ENCODE data around the gene CEACAM16. TPM values are rescaled to one million over a fixed set of nuclear protein-coding genes. Genes with fewer than 3 reads are reported as not detected.
"Not testable (repeated sequence)": the region's sequence is repeated elsewhere in the genome, so short reads cannot be mapped to it uniquely, and the experiment has no call there.

The CEACAM16 gene
- total and polyA plus RNA-seq, 10 of the 15 experiments (the other 5 are each of a cell fraction or from before 2014, with no cell fraction given) = not detected

DNA sequence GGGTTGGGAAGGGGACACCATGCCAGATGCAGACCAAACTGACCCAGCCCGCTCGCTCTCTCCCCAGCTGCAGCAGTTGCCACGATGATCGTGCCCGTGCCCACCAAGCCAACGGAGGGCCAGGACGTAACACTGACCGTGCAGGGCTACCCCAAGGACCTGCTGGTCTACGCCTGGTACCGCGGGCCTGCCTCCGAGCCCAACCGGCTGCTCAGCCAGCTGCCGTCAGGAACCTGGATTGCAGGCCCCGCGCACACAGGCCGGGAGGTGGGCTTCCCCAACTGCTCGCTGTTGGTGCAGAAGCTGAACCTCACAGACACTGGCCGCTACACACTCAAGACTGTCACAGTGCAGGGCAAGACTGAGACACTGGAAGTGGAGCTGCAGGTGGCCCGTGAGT, 8.8 kb downstream of the CEACAM16 start:
- TF ChIP-seq ASH2L (IDR thresholded peaks at IDR 0.05; ENCODE audit: borderline replicate concordance, low read depth) (no peak), ZNF217 (IDR thresholded peaks at IDR 0.05) (no peak), PML (IDR thresholded peaks at IDR 0.05; ENCODE audit: low read length) (no peak), SMAD5 (IDR thresholded peaks at IDR 0.05; ENCODE audit: low read depth) (no peak), HCFC1 (IDR thresholded peaks at IDR 0.05; ENCODE audit: low read length) (no peak), CBX5 (IDR thresholded peaks at IDR 0.05; ENCODE audit: low read depth) (no peak), WRNIP1 (IDR thresholded peaks at IDR 0.05; ENCODE audit: borderline replicate concordance, low read depth, low read length) (no peak), FOS (IDR thresholded peaks at IDR 0.05; ENCODE audit: borderline replicate concordance, extremely low read depth, insufficient read length) (no peak)
- Histone ChIP-seq H3K27me3 (replicated peaks in 1 of 2; ENCODE audit: control insufficient read depth in 2 of 2, insufficient read depth in 2 of 2, low read length in 1 of 2) (no peaks in the 10 kb centered on the region), H3K4me3 (no peak overlapping the region), H3K9ac (ENCODE audit: control insufficient read depth, insufficient read depth, low read length) (no peak overlapping the region), H3K36me3 (ENCODE audit: control insufficient read depth in 2 of 2, insufficient read depth in 2 of 2, low read length in 1 of 2) (no peaks in the 10 kb centered on the region), H4K20me1 (ENCODE audit: control insufficient read depth, insufficient read depth) (no peaks in the 10 kb centered on the region), H3K79me2 (ENCODE audit: control insufficient read depth, insufficient read depth, low read length) (no peaks in the 10 kb centered on the region), H2AFZ (ENCODE audit: control insufficient read depth, low read depth, low read length) (no peak overlapping the region), H3K9me3 (replicated peaks; ENCODE audit: control insufficient read depth, insufficient read depth, low read length) (no peaks in the 10 kb centered on the region), H3K4me2 (ENCODE audit: control insufficient read depth, insufficient read depth) (no peak overlapping the region), H3K27ac (ENCODE audit: control insufficient read depth, insufficient read depth) (no peak overlapping the region), H3K4me1 (ENCODE audit: control insufficient read depth, insufficient read depth, low read length) (no peaks in the 10 kb centered on the region; the same call in 1 of the 2 replicates)
- FAIRE-seq (no peak), ATAC-seq (no peak), DNase-seq (ENCODE audit: low read depth, low spot score) (no peak)
- ChIA-PET SMC1A (ENCODE audit: uncharacterized antibody, unreplicated experiment) (no interaction called here), CTCF (no interaction called here), POLR2A (no interaction called here), RAD21 (ENCODE audit: unreplicated experiment) (no interaction called here)
- in situ Hi-C loops (cut with MboI) = no loop called here
- BruUV-seq (replicated peaks) = no TSS peak
- 70% methylated on average over 20 of the region's 20 CpGs for WGBS (ENCODE audit: insufficient coverage, insufficient replicate concordance, low lambda C conversion rate, missing lambda C conversion rate)
- intact Hi-C loops (cut with micrococcal nuclease; ENCODE audit: unreplicated experiment) = no loop called here

GRCh38 chr19:44708940-44709339, 10.0 kb downstream of the CEACAM16 start:
- intact Hi-C loops (cut with micrococcal nuclease; ENCODE audit: unreplicated experiment) (no loop called here), in situ Hi-C loops (cut with MboI) (no loop called here)
- TF ChIP-seq NFYB (IDR thresholded peaks at IDR 0.05; ENCODE audit: insufficient read depth, low read depth, low read length) (no peak), MAX (IDR thresholded peaks at IDR 0.05; ENCODE audit: low read depth, low read length) (no peak)
- FAIRE-seq (no peak), ATAC-seq (no peak), DNase-seq (ENCODE audit: low read depth, low spot score) (no peak)
- no peak overlapping the region for H3K9ac ChIP-seq (ENCODE audit: control insufficient read depth, insufficient read depth, low read length)
- CTCF ChIA-PET = interaction anchor here (0.7 to 1.2 kb wide), 3 partner anchors 15 to 428 kb away, joined by 3 to 8 read pairs (median 3); no protein-coding TSS in a partner anchor
- H2AFZ ChIP-seq (ENCODE audit: control insufficient read depth, low read depth, low read length) = no peak overlapping the region
- SMC1A ChIA-PET (ENCODE audit: uncharacterized antibody, unreplicated experiment) = interaction anchor here (1.1 to 1.2 kb wide), 2 partner anchors 15 to 18 kb away, joined by 3 to 4 read pairs; no protein-coding TSS in a partner anchor
- BruUV-seq (replicated peaks) = no TSS peak
- no peaks in the 10 kb centered on the region for H4K20me1 ChIP-seq (ENCODE audit: control insufficient read depth, insufficient read depth)
- H3K36me3 ChIP-seq (ENCODE audit: control insufficient read depth in 2 of 2, insufficient read depth in 2 of 2, low read length in 1 of 2) = no peaks in the 10 kb centered on the region
- no peak overlapping the region for H3K4me2 ChIP-seq (ENCODE audit: control insufficient read depth, insufficient read depth)
- no peak overlapping the region for H3K4me3 ChIP-seq
- H3K27ac ChIP-seq (ENCODE audit: control insufficient read depth, insufficient read depth) = no peak overlapping the region
- no peaks in the 10 kb centered on the region; the same call in 1 of the 2 replicates for H3K4me1 ChIP-seq (ENCODE audit: control insufficient read depth, insufficient read depth, low read length)
- no peaks in the 10 kb centered on the region for H3K79me2 ChIP-seq (ENCODE audit: control insufficient read depth, insufficient read depth, low read length)
- no peaks in the 10 kb centered on the region for H3K27me3 ChIP-seq (replicated peaks in 1 of 2; ENCODE audit: control insufficient read depth in 2 of 2, insufficient read depth in 2 of 2, low read length in 1 of 2)
- POLR2A ChIA-PET = no interaction called here
- 23% methylated on average over 5 of the region's 5 CpGs for WGBS (ENCODE audit: insufficient coverage, insufficient replicate concordance, low lambda C conversion rate, missing lambda C conversion rate)
- no peaks in the 10 kb centered on the region for H3K9me3 ChIP-seq (replicated peaks; ENCODE audit: control insufficient read depth, insufficient read depth, low read length)
- RAD21 ChIA-PET (ENCODE audit: unreplicated experiment) = no interaction called here

DNA sequence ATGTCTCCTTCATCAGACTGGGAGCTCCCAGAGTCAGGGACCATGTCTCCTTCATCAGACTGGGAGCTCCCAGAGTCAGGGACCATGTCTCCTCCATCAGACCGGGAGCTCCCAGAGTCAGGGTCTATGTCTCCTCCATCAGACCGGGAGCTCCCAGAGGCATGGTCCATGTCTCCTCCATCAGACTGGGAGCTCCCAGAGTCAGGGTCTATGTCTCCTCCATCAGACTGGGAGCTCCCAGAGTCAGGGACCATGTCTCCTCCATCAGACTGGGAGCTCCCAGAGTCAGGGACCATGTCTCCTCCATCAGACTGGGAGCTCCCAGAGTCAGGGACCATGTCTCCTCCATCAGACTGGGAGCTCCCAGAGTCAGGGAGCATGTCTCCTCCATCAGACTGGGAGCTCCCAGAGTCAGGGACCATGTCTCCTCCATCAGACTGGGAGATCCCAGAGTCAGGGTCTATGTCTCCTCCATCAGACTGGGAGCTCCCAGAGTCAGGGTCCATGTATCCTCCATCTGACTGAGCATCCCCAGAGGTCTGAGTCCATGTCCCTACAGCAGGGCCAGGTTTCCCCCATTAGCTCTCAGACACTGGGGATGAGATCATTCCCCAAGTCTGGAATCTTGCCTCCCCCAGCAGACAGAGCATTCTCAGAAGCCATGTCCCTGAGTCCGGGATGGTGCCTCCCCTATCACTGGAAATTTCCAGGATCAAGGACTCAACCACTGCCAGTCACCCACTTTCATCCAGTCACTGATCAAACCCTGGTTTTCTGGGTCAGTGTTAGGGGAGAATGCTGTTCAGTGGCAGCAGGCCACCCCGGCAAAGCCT, 10.7 kb downstream of the CEACAM16 start:
- H3K9me3 ChIP-seq (replicated peaks; ENCODE audit: control insufficient read depth, insufficient read depth, low read length); intact Hi-C loops (cut with micrococcal nuclease; ENCODE audit: unreplicated experiment); H3K27me3 ChIP-seq (replicated peaks in 1 of 2; ENCODE audit: control insufficient read depth in 2 of 2, insufficient read depth in 2 of 2, low read length in 1 of 2); BruUV-seq (replicated peaks); H3K4me2 ChIP-seq (ENCODE audit: control insufficient read depth, insufficient read depth); in situ Hi-C loops (cut with MboI); RAD21 ChIA-PET (ENCODE audit: unreplicated experiment); POLR2A ChIA-PET; H3K79me2 ChIP-seq (ENCODE audit: control insufficient read depth, insufficient read depth, low read length); H3K27ac ChIP-seq (ENCODE audit: control insufficient read depth, insufficient read depth); H3K36me3 ChIP-seq (ENCODE audit: control insufficient read depth in 2 of 2, insufficient read depth in 2 of 2, low read length in 1 of 2); H3K9ac ChIP-seq (ENCODE audit: control insufficient read depth, insufficient read depth, low read length); H3K4me3 ChIP-seq; H4K20me1 ChIP-seq (ENCODE audit: control insufficient read depth, insufficient read depth); ATAC-seq; H3K4me1 ChIP-seq (ENCODE audit: control insufficient read depth, insufficient read depth, low read length); FAIRE-seq; H2AFZ ChIP-seq (ENCODE audit: control insufficient read depth, low read depth, low read length); DNase-seq (ENCODE audit: low read depth, low spot score): not testable (repeated sequence)
- WGBS (ENCODE audit: insufficient coverage, insufficient replicate concordance, low lambda C conversion rate, missing lambda C conversion rate) = 91% methylated on average over 4 of the region's 4 CpGs
- SMC1A ChIA-PET (ENCODE audit: uncharacterized antibody, unreplicated experiment) = interaction anchor here (1.1 to 1.2 kb wide), 3 partner anchors 14 to 74 kb away, joined by 3 to 4 read pairs (median 3); no protein-coding TSS in a partner anchor
- CTCF ChIA-PET = interaction anchor here (0.7 to 1.2 kb wide), 3 partner anchors 14 to 427 kb away, joined by 3 to 8 read pairs (median 3); no protein-coding TSS in a partner anchor

Data from GM12878 (cell line).